HG03064 (cell line): ENCODE results near the gene TSPAN3.

ENCODE experiments used
- ATAC-seq: cut with Tn5 transposase; IDR thresholded peaks from one replicate; pipeline ENCODE4 v1.9.1; 2021; ENCODE audit warnings: low read depth; ENCODE audit not compliant: unreplicated experiment

TSPAN3 gene

DNA sequence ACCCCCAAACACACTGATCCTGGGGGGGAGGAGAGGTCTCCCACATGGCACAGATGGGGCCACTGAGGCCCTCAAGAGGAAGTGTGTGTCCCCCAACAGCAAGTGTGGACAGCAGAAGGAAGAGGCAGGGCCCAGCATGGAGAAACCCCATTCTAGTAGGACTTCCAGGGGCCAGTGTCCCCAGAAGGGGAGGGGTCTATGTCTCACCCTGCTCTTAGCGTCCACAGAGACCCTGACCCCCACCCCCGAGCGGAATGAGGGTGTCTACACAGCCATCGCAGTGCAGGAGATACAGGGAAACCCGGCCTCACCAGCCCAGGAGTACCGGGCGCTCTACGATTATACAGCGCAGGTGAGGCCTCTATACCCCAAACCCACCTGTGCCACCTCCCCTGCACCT lies 35.3 kb downstream of the TSPAN3 start:
- no peak for ATAC-seq

DNA sequence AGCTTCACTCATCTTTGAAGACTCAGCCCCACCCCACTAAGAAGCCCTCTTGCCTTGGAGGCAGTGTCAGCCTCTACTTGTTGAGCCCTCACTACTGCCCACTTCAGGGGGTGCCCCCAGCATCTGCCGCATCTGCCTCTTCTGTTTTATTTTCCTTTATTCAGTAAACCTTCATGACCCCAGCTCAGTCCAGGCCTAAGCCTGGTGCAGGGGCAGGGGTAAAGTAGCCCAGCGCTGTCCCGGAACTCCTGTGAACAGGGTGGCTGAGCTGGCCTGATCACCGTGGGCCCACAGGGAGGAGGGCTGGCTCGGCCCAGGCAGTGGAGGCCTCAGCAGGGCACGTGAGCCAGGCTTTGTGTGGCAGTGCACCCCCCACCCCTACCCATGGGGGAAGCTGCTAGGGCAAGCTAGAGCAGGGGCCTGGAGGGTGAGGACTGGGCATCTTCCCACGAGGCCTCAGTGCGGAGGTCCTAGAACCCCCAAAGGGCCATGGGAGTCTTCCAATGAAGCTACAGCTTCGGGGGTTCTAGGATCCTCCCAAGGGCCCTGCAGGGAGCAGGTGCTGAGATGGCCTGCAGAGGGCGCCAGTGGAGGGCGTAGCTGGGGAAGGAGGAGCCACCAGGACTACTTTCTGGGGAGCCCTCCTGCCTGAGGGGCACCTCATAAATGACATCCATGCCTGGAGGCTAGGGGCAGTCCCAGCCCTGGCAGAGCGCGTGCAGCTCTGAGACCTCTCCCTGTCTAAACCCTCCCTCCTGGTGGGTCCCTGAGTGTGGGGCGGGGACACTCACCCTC lies 36.0 kb downstream of the TSPAN3 start:
- ATAC-seq: no peak

DNA sequence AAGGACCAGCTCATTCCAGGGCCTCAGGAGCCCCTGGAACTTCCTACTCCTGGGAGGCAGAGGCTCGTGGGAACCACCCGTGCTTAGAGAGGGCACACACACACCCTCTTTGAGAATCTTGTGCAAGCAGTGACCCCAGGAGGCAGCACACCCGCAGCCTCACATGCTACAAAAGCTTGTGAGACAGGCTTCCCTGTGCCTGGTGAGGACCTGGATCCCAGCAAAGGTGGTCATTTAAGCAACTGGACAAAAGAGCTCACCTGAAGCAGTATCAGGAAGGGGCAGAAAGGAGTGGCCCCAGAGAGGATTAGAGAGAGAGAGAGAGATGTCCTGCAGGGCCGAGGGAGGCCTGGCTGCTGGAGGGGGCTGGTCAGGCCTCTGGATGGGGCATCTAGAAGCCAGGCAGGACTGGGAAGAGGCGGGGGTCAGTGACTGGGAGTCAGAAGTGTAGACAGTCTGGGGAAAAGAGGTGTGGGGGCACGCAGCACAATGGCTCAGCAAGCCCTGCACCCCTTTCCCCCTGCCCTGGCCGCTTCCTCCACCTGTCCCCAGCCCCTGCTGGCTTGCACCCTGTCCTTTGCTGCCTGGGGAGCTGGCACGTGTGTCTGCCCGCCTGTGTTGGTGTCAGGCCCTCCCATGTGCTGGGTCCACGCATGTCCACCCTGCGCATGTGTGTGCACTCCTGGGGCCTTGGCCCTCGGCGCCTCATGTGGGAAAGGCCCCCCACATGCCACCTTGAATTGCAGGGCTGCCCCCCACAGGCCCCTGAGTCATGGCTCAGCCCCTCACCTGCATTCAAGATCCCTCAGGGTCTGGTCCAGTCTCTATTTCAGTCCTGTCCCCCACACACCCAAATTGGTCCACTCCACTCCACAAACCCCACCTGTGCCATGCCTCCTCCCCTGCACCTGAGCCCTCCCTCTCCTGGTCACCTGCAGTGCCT lies 36.9 kb downstream of the TSPAN3 start:
- no peak for ATAC-seq

DNA sequence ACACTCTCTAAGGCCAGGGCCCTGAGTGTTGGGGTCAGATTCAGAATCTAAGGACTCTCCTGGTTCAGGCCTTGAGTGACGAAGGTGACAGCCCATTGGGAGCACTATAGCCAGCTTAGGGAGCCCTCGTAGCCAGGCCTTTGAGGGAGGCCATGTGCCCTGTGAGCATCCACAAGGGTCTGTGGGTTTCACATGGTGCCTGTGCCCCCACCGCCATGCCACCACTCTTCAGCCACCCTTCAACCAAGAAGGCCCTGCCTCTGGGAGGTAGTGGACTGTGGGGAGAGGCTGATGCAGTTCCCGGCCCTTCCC lies 37.5 kb downstream of the TSPAN3 start:
- ATAC-seq: no peak

DNA sequence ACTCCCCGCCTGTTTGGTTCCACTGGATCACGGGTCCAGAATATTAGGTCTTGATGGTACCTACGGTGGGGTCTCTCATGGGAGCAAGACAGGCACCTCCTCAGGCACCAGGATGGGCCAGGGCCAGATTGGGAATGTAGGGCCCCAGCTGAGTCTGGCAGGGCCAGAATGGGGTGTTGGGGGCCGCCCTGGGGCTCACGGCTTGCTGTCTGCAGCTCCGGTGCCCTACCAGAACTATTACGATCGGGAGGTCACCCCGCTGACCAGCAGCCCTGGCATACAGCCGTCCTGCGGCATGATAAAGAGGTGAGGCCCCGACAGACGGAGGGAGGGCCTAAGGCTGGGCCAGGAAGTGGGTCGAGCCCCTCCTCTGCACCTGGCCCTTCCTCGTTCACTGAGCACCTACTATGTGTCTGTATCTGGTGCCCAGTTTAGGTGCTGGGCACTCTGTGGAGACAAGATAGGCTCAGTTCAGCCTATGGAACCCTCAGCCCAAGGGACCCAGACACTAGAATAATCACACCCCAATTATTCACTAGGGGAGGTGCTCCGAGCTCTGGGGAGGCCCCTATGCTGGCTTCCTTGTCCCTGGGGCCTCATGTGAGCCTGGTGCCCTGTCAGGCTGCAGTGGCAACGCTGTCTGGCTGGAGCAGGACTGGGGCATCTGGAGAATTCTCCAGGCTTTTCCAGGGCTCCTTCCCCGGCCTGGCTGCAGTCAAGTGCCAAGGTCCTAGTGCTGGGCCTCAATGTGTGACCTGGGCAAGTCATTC lies 38.1 kb downstream of the TSPAN3 start:
- no peak for ATAC-seq

DNA sequence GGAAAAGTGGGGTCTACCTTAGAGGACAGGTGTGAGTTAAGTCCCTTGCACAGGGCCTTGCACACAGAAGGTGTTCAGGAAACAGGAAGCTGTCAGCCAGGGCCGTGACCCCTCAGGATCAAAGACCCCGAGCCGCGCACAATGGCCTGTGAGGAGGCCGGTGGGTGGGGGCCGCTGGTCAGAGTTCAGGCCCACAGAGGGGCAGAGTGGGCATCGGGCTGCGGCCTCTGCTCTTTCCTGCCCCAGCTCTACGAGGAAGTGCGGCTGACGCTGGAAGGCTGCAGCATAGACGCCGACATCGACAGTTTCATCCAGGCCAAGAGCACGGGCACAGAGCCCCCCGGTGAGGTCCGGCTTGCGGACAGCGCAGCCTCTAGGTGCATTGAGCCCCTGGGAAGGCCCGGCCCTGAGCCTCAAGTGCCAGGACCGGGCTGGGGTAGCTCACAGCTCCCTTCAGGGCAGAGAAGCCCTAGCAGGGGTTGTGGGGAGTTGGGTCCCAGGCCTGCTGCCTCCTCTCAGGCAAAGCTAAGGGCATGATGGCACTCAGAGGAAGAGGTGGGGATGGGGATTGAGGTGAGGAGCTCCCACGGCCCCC lies 38.8 kb downstream of the TSPAN3 start:
- no peak for ATAC-seq

DNA sequence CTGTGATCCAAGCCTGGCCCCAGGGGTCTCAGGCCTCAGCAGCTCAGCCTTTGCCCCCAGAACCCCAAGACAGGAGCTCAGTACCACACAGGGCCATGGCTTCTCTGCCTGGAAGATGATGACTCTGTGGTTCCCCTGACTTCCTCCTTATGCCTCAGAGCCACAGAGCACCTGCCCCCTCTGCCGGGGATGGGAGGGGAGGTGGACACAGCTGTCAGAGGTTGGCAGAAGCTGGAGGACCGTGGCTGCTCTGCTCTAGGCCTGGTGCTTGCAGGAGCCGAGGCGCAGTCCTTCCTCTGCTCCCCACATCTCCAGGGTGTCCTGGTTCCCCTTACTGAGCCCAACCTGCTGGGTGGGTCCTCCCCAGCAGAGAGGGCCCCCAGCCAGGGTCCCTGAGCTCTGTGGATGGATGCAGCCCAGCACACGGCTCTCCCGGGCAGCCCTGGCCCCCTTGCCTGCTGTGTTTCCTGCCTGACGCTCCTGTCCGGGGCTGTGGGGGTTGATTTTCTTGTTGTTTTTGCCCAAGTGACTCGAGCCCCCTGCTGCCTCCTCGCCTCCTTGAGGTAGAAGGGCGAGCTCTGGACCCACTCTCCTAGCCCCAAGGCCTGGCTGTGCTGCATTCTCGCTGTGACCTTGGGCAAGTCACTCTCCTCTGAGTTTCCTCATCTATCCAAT lies 39.4 kb downstream of the TSPAN3 start:
- no peak for ATAC-seq

DNA sequence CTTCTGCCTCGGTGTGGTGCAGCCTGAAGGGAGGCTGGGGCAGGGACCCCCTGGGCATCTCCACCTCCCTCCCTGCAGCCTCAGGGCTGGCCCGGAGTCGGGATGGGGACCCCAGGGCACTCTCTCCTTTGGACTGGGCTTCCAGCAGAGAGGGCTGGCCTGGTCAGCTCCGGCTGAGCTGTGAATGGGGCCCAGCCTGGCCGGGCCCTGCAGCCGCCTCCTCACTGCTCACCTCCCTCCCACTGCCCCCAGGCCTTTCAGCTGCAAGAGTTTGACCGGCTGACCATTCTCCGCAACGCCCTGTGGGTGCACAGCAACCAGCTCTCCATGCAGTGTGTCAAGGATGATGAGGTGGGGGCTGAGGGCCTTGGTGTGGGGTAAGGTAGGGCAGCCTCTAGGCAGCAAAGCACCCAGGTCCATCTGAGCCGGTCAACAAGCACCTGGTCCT lies 40.0 kb downstream of the TSPAN3 start:
- ATAC-seq: no peak

DNA sequence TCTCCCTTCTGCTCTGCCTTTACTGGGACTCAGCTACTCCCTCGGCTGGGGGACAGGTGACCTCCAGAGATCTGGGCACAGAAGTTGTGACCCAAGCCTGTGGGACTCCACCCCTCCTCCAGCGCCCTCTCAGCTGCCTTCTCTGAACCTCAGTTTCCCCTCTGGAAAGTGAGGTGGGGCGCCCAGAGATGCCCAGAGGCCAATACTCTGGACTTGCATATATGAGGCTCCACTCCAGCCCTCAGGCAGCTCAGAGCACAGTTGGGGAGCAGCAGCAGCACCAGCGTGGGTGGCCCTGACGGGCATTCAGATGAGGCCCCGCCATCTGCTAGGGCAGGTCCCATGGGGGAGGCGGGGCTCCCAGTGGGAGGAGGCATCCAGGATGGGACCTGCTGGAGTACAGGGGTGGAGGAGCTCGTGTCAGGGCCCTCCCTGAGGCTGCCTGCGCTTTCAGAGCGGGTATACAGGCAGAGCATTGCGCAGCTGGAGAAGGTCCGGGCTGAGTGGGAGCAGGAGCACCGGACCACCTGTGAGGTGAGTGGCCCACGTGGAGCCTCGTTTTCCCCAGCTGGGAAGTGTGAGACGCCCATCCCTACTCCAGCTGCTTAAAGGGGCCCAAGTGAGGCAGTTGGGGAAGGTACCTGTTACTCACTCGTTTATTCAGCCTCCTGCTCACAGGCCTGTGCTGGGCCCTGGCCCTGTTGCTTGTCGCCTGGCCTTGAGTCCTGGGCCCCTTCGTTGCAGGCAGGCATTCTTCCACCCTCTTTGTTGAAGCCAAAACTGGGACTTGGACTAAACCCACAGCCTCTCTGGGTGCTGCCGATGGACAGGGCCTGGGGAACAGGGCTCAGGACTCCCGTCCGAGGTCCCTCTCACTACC lies 40.6 kb downstream of the TSPAN3 start:
- ATAC-seq: no peak

DNA sequence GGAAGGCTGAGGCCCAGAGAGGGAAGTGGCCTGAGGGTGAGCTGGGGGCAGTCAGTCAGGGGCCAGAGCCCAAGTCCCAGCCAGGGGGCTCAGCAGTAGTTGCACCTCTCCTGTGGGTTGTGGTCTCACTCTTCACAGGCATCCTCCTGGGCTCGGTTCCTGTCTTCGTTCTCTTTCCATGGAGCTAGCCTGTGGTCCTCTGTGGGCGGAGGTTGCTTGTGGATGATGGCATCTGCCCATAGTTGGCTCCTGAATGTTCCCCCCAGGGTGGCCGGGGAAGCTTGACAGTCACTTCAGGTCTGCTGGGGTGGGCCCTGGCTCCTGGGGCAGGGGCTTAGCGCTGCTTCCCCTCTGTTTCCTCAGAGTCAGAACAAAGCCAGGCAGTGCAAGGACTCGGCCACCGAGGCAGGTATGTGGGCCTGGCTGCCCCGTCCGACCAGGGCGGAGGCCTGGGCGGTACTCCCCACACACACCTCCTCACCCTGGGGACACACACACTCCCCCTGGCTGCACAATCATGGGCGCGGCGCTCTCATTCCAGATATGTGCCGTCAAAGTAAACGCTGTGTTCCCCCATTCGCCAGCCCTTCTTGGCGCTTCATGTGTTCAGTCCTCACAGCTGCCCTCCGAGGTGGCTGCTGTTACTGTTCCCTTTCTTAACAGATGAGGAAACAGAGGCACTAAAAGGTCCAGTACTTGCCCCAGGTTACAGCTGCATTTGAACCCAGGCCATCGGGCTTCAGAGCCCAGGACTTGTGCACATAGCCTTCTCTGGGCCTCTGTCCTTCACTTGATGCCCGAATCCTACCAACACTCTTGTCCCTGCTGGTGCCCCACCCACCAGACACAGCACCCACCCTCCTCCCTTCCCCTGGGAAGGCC lies 41.5 kb downstream of the TSPAN3 start:
- no peak for ATAC-seq

DNA sequence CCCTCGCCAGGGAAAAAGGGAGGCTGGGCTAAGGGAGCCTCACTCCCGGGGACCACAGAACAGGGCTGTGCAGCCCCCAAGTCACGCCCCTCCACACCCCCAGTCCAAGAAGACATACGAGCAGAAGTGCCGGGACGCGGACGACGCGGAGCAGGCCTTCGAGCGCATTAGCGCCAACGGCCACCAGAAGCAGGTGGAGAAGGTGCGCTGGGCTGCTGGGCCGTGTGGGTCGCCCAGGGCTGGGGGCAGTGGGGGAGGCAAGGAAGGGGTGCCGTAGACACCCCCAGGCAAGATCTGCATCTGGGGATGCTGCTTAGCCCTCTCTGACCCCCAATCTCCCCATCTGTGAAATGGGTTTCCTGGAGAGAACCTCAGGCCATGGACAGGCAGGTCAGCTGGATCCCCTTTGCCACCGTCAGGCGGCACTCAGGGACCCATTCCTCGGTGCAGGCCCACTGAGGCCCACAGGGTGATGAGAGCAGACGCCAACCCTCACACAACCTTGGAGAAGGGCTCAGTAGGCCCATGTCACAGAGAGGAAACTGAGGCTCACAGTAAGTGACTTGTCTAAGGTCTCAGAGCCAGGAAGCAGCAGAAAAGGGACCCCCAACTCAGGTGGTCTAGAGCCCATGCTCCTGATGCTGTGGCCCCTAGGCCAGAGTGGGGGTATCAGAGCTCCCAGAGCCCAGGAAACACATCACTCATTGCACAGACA lies 42.3 kb downstream of the TSPAN3 start:
- no peak for ATAC-seq

DNA sequence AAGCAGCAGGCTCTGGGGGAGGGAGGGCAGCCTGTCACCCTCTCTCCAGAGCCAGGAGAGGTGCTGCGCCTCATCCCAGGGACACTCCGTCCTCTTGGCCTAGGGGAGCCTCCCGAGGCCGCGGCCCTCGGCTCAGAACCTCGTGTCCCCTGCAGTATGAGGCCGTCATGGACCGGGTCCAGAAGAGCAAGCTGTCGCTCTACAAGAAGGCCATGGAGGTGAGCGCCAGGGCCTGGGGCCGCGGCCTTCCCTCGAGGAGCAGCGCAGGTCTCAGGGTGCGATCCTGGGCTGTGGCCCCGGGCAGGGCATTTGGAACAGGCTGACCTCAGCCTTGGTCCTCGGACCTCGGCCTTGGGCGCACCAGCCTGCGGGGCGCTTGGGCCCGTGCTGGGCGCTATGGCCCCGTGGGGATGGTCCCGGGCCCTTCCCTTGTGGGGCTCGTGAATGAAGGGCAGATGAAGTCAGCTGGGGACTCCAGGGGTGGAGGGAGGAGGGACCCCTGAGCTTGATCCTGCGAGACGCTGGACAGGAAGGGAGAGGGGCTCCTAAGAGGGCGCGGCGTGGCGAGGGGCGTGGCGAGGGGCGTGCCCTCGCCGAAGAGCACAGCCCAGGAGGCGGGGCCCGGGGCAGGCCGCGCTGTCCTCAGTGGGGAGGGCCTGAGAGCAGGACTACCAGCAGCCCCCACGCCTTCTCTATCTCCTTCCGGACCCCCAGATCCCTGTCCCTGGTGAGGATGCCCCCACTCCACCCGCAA lies 43.0 kb downstream of the TSPAN3 start:
- no peak for ATAC-seq

DNA sequence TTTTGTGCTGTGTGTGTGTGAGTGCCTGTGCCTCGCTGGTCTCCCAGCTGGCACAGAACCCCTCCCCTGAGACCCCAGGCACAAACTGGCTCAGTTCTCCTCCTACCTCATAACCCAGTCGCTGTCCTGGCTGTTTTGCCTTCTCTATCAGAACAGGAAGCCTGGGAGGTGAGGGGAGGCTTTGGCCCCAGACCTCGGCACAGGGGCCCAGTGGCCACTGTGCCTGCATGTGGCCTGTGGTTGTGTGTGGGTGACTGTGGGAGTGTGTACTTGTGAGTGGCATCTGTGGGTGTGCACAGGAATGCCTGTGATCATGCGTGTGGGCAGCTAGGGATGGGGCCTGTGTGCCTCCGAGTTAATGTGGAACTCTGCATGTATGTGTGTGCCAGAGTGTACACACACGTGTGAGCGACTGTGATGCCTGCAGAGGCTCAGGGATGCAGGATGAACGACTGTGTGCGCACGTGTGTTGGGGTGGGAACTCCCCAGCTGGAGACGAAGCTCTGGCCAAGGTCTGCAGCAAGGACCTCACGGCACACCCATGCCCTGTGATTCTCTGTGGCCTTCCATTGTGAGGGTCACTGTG lies 43.7 kb downstream of the TSPAN3 start:
- ATAC-seq: no peak

DNA sequence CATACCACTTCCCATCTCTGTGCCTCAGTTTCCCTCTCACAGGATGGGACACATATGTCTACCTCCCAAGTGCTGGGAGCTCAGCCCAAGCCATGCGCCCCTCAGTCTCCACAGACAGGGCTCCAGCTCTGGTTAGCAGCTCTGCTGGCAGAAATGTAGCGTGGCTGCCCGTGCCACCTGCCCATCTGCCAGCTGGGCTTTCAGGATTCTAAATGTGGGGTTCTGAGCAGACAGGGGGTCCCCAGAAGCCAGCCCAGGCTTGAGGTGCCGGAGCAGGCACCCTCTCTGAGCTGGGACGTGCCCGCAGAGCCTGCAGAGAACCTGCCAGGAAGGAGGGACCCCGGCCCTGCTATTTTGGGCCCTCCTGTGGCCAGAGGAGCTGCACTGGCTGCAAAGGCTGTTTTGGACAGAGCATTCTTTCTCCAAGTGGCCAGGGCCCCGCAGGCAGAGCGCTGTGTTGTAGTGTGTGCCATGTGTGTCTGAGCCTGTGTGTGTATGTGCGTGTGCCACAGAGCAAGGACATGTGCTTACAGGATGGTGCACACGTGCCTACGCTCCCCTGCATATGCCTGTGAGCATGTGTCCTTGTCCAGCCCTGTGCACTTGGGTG lies 44.3 kb downstream of the TSPAN3 start:
- ATAC-seq: no peak

DNA sequence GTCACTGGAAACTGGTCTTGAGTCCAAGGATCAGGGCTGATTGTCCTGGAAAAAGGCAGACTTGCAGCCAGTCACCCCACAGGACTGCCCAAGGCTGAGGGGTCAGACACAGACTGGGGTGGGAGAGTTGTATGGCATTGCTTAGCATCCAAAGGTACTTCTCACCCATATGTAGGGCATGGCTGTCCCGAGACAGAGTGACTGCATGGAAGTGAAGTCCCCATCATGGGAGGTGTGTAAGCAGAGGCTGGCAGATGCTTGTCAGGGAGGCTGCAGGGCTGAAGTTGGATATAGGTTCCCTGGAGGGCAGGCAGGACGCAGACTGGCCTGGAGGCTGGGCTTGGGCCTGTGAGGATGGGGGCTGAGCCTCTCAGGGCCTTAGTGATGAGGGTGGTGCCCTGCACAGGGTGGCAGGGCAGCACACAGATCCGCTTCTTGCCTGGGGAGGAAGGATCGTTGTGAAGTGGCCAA lies 44.9 kb downstream of the TSPAN3 start:
- no peak for ATAC-seq
